ENCODE data around the gene MYH15.
A peak's percentile ranks its signal among the peaks of the same experiment; 100 is the strongest.

Gene MYH15

GRCh38 chr3:108394016-108394415 is 116.4 kb downstream of the MYH15 start:
- Histone ChIP-seq H2BK15ac (ENCODE audit: low read length) (no peak overlapping the region), H3K4me3 (ENCODE audit: low read length in 2 of 2) (no peak overlapping the region), H3K4me2 (ENCODE audit: insufficient read depth, low read length, poor library complexity, severe bottlenecking) (no peak overlapping the region), H3K14ac (ENCODE audit: low read length) (no peak overlapping the region), H3K9ac (ENCODE audit: low read depth, low read length, poor library complexity) (no peak overlapping the region), H3K27me3 (ENCODE audit: control insufficient read depth in 3 of 3, insufficient read depth in 3 of 3, low read depth in 1 of 3, low read length in 3 of 3) (peaks cover 0 to 3% (median 3%) of the 10 kb centered on the region in 3 experiments), H3K9me3 (replicated peaks in 1 of 2; ENCODE audit: control insufficient read depth in 2 of 2, insufficient read depth in 1 of 2, low read depth in 1 of 2, low read length in 2 of 2) (no peaks in the 10 kb centered on the region), H2BK12ac (ENCODE audit: low read length) (no peak overlapping the region), H3K27ac (replicated peaks; ENCODE audit: low read length) (no peak overlapping the region), H2AK5ac (ENCODE audit: low read depth, low read length) (no peak overlapping the region), H2AFZ (ENCODE audit: low read length) (no peak overlapping the region), H2BK5ac (ENCODE audit: low read length) (no peak overlapping the region), H4K91ac (ENCODE audit: low read depth, low read length, poor library complexity) (no peak overlapping the region), H3K23ac (ENCODE audit: low read depth, low read length, poor library complexity) (no peak overlapping the region), H3K18ac (ENCODE audit: low read length) (no peak overlapping the region), H3K4me1 (ENCODE audit: control insufficient read depth in 2 of 2, insufficient read depth in 1 of 2, low read depth in 1 of 2, low read length in 2 of 2) (peaks cover 0 to 10% of the 10 kb centered on the region in 2 donors), H3K4ac (ENCODE audit: low read length) (no peak overlapping the region), H3K36me3 (replicated peaks in 1 of 2; ENCODE audit: control insufficient read depth in 2 of 2, insufficient read depth in 2 of 2, low read length in 2 of 2) (no peaks in the 10 kb centered on the region), H2BK120ac (ENCODE audit: low read depth, low read length) (no peak overlapping the region), H4K8ac (ENCODE audit: low read depth, low read length) (no peak overlapping the region), H3K79me1 (ENCODE audit: low read depth, low read length) (no peaks in the 10 kb centered on the region)
- DNase-seq (ENCODE audit: low spot score): no peak
- WGBS, 2 donors (ENCODE audit: extremely low coverage in 2 of 2, insufficient read length in 2 of 2, insufficient replicate concordance in 1 of 2): no CpG with 5 or more reads among the region's 2 CpGs

GRCh38 chr3:108393128-108393900 is 117.1 kb downstream of the MYH15 start:
- Histone ChIP-seq H2BK5ac (ENCODE audit: low read length) (no peak overlapping the region), H3K18ac (ENCODE audit: low read length) (peak overlapping the region; percentile 42), H3K4ac (ENCODE audit: low read length) (no peak overlapping the region), H3K4me2 (ENCODE audit: insufficient read depth, low read length, poor library complexity, severe bottlenecking) (no peak overlapping the region), H2BK15ac (ENCODE audit: low read length) (no peak overlapping the region), H2AFZ (ENCODE audit: low read length) (no peak overlapping the region), H2BK120ac (ENCODE audit: low read depth, low read length) (no peak overlapping the region), H3K9ac (ENCODE audit: low read depth, low read length, poor library complexity) (no peak overlapping the region), H3K4me1 (ENCODE audit: control insufficient read depth in 2 of 2, insufficient read depth in 1 of 2, low read depth in 1 of 2, low read length in 2 of 2) (peaks cover 0 to 16% of the 10 kb centered on the region in 2 donors), H3K36me3 (replicated peaks in 1 of 2; ENCODE audit: control insufficient read depth in 2 of 2, insufficient read depth in 2 of 2, low read length in 2 of 2) (no peaks in the 10 kb centered on the region), H4K8ac (ENCODE audit: low read depth, low read length) (no peak overlapping the region), H3K79me1 (ENCODE audit: low read depth, low read length) (no peaks in the 10 kb centered on the region), H2BK12ac (ENCODE audit: low read length) (no peak overlapping the region), H2AK5ac (ENCODE audit: low read depth, low read length) (no peak overlapping the region), H3K9me3 (replicated peaks in 1 of 2; ENCODE audit: control insufficient read depth in 2 of 2, insufficient read depth in 1 of 2, low read depth in 1 of 2, low read length in 2 of 2) (no peaks in the 10 kb centered on the region), H3K27ac (replicated peaks; ENCODE audit: low read length) (no peak overlapping the region), H3K23ac (ENCODE audit: low read depth, low read length, poor library complexity) (no peak overlapping the region), H3K14ac (ENCODE audit: low read length) (no peak overlapping the region), H4K91ac (ENCODE audit: low read depth, low read length, poor library complexity) (no peak overlapping the region), H3K4me3 (ENCODE audit: low read length in 2 of 2) (no peak overlapping the region), H3K27me3 (ENCODE audit: control insufficient read depth in 3 of 3, insufficient read depth in 3 of 3, low read depth in 1 of 3, low read length in 3 of 3) (peaks cover 0 to 3% (median 3%) of the 10 kb centered on the region in 3 experiments)
- no CpG with 5 or more reads among the region's 3 CpGs for WGBS, 2 donors (ENCODE audit: extremely low coverage in 2 of 2, insufficient read length in 2 of 2, insufficient replicate concordance in 1 of 2)
- no peak for DNase-seq (ENCODE audit: low spot score)

- H3K4me3 ChIP-seq (ENCODE audit: low read length in 2 of 2): no peak overlapping the region
- H3K36me3 ChIP-seq (replicated peaks in 1 of 2; ENCODE audit: control insufficient read depth in 2 of 2, insufficient read depth in 2 of 2, low read length in 2 of 2): no peaks in the 10 kb centered on the region
- no peak overlapping the region for H3K23ac ChIP-seq (ENCODE audit: low read depth, low read length, poor library complexity)
- peaks cover 0 to 3% (median 3%) of the 10 kb centered on the region in 3 experiments for H3K27me3 ChIP-seq (ENCODE audit: control insufficient read depth in 3 of 3, insufficient read depth in 3 of 3, low read depth in 1 of 3, low read length in 3 of 3)
- no peak overlapping the region for H4K8ac ChIP-seq (ENCODE audit: low read depth, low read length)
- no peak overlapping the region for H3K4ac ChIP-seq (ENCODE audit: low read length)
- H2BK15ac ChIP-seq (ENCODE audit: low read length): no peak overlapping the region
- no peak overlapping the region for H3K9ac ChIP-seq (ENCODE audit: low read depth, low read length, poor library complexity)
- H3K18ac ChIP-seq (ENCODE audit: low read length): no peak overlapping the region
- H4K91ac ChIP-seq (ENCODE audit: low read depth, low read length, poor library complexity): no peak overlapping the region
- no peak for DNase-seq (ENCODE audit: low spot score)
- no peak overlapping the region for H2BK12ac ChIP-seq (ENCODE audit: low read length)
- no peaks in the 10 kb centered on the region for H3K79me1 ChIP-seq (ENCODE audit: low read depth, low read length)
- H3K27ac ChIP-seq (replicated peaks; ENCODE audit: low read length): no peak overlapping the region
- no peaks in the 10 kb centered on the region for H3K9me3 ChIP-seq (replicated peaks in 1 of 2; ENCODE audit: control insufficient read depth in 2 of 2, insufficient read depth in 1 of 2, low read depth in 1 of 2, low read length in 2 of 2)
- WGBS, 2 donors (ENCODE audit: extremely low coverage in 2 of 2, insufficient read length in 2 of 2, insufficient replicate concordance in 1 of 2): no CpG with 5 or more reads among the region's 3 CpGs
- H3K4me1 ChIP-seq (ENCODE audit: control insufficient read depth in 2 of 2, insufficient read depth in 1 of 2, low read depth in 1 of 2, low read length in 2 of 2): peaks cover 0 to 16% of the 10 kb centered on the region in 2 donors
- H2AK5ac ChIP-seq (ENCODE audit: low read depth, low read length): no peak overlapping the region
- H3K14ac ChIP-seq (ENCODE audit: low read length): no peak overlapping the region
- no peak overlapping the region for H3K4me2 ChIP-seq (ENCODE audit: insufficient read depth, low read length, poor library complexity, severe bottlenecking)
- H2BK120ac ChIP-seq (ENCODE audit: low read depth, low read length): no peak overlapping the region
- H2AFZ ChIP-seq (ENCODE audit: low read length): no peak overlapping the region
- H2BK5ac ChIP-seq (ENCODE audit: low read length): no peak overlapping the region
These were observed 118.3 kb downstream of the MYH15 start for GRCh38 chr3:108391917-108392593.

GRCh38 chr3:108389372-108389771 is 121.0 kb downstream of the MYH15 start:
- no peak overlapping the region for H3K4ac ChIP-seq (ENCODE audit: low read length)
- no peak overlapping the region for H3K18ac ChIP-seq (ENCODE audit: low read length)
- H2BK15ac ChIP-seq (ENCODE audit: low read length): no peak overlapping the region
- H3K79me1 ChIP-seq (ENCODE audit: low read depth, low read length): no peaks in the 10 kb centered on the region
- H3K4me3 ChIP-seq (ENCODE audit: low read length in 2 of 2): no peak overlapping the region
- H3K23ac ChIP-seq (ENCODE audit: low read depth, low read length, poor library complexity): no peak overlapping the region
- H2BK12ac ChIP-seq (ENCODE audit: low read length): no peak overlapping the region
- no peak overlapping the region for H2BK120ac ChIP-seq (ENCODE audit: low read depth, low read length)
- H4K8ac ChIP-seq (ENCODE audit: low read depth, low read length): no peak overlapping the region
- H4K91ac ChIP-seq (ENCODE audit: low read depth, low read length, poor library complexity): no peak overlapping the region
- H3K9me3 ChIP-seq (replicated peaks in 1 of 2; ENCODE audit: control insufficient read depth in 2 of 2, insufficient read depth in 1 of 2, low read depth in 1 of 2, low read length in 2 of 2): no peaks in the 10 kb centered on the region
- no peak overlapping the region for H2AFZ ChIP-seq (ENCODE audit: low read length)
- no peak overlapping the region for H2BK5ac ChIP-seq (ENCODE audit: low read length)
- H3K9ac ChIP-seq (ENCODE audit: low read depth, low read length, poor library complexity): no peak overlapping the region
- H3K27me3 ChIP-seq (ENCODE audit: control insufficient read depth in 3 of 3, insufficient read depth in 3 of 3, low read depth in 1 of 3, low read length in 3 of 3): peaks cover 0 to 3% (median 0%) of the 10 kb centered on the region in 3 experiments
- no peak overlapping the region for H2AK5ac ChIP-seq (ENCODE audit: low read depth, low read length)
- H3K4me1 ChIP-seq (ENCODE audit: control insufficient read depth in 2 of 2, insufficient read depth in 1 of 2, low read depth in 1 of 2, low read length in 2 of 2): peaks cover 0 to 16% of the 10 kb centered on the region in 2 donors
- H3K27ac ChIP-seq (replicated peaks; ENCODE audit: low read length): no peak overlapping the region
- H3K36me3 ChIP-seq (replicated peaks in 1 of 2; ENCODE audit: control insufficient read depth in 2 of 2, insufficient read depth in 2 of 2, low read length in 2 of 2): no peaks in the 10 kb centered on the region
- WGBS, 2 donors (ENCODE audit: extremely low coverage in 2 of 2, insufficient read length in 2 of 2, insufficient replicate concordance in 1 of 2): no CpG with 5 or more reads among the region's 1 CpG
- DNase-seq (ENCODE audit: low spot score): no peak
- no peak overlapping the region for H3K14ac ChIP-seq (ENCODE audit: low read length)
- H3K4me2 ChIP-seq (ENCODE audit: insufficient read depth, low read length, poor library complexity, severe bottlenecking): no peak overlapping the region
